ENCODE measurements around the gene TRPM1.

Gene TRPM1

DNA sequence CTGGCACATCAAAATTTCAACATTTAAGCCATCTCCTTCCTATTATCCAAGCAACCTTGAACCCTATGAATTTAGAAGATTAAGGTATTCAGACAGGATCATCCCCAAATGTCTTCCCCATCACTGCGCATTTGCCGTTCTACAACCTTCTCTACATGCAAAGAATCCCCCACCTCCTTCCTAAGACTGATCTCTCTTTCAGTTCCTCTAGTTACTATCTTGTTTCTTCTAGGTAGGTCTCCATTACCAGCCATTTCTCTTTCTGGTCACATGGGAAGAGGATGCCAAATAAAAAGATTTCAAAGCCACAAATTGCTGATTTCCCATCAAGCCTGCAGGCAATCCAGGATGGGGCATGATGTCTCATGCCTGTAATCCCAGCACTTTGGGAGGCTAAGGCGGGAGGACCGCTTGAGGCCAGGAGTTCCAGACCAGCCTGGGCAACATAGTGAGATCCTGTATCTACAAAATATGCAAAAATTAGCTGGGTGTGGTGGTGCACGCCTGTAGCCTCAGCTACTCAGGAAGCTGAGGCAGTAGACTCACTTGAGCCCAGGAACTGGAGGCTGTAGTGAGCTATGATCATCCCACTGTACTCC lies 80.4 kb downstream of the TRPM1 start:
- H3K27me3 Mint-ChIP-seq (ENCODE audit: low read depth): no peaks in the 10 kb centered on the region
- no peaks in the 10 kb centered on the region for H3K36me3 Mint-ChIP-seq (ENCODE audit: low read depth)
- no peak overlapping the region for H3K4me3 Mint-ChIP-seq
- DNase-seq (ENCODE audit: low spot score): no peak
- H3K9me3 Mint-ChIP-seq: no peaks in the 10 kb centered on the region
- no peak overlapping the region for H3K27ac Mint-ChIP-seq
- no peaks in the 10 kb centered on the region for H3K4me1 Mint-ChIP-seq (ENCODE audit: low read depth)

DNA sequence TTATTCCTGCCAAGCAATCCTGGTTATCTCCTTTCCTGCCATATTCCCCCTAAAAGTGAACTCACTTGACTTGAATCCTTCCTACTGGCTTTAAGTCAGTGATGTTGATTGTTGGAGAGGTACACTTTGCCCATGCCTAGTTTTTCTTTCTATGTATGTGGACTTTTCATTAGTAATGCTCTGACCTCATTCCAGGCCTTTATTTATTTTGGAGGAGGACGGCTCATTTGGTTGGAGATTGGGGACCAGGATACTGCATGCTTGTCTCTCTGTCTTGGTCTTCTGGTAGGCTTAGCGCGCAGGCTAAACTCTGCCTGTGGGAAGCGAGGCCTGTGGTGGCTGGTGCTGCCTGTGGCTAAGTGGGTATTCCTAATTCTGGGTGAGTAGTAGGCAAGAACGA lies 81.0 kb downstream of the TRPM1 start:
- DNase-seq (ENCODE audit: low spot score): no peak
- H3K4me1 Mint-ChIP-seq (ENCODE audit: low read depth): no peaks in the 10 kb centered on the region
- no peaks in the 10 kb centered on the region for H3K9me3 Mint-ChIP-seq
- no peaks in the 10 kb centered on the region for H3K36me3 Mint-ChIP-seq (ENCODE audit: low read depth)
- no peaks in the 10 kb centered on the region for H3K27me3 Mint-ChIP-seq (ENCODE audit: low read depth)
- no peak overlapping the region for H3K4me3 Mint-ChIP-seq
- no peak overlapping the region for H3K27ac Mint-ChIP-seq

DNA sequence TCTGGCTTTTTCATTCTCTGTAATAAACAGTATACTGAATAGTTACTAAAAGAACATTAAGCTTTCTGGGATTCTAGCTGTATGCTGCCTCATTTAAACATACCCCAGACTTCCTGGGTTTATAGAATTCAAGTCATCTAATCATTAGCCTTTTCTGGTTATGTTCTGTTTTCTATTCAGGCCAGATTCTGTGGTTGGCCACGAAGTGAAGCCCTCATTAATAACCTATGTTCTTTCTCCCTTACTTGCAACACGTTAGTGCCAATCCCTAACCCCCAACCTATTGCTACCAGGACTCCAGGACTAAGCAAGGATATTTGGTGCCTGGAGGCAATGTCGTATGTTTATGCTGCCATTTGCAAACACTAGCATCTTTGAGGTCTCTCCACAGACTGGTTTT lies 81.5 kb downstream of the TRPM1 start:
- Mint-ChIP-seq H3K4me1 (ENCODE audit: low read depth) (no peaks in the 10 kb centered on the region), H3K27ac (no peak overlapping the region), H3K4me3 (no peak overlapping the region), H3K36me3 (ENCODE audit: low read depth) (no peaks in the 10 kb centered on the region), H3K27me3 (ENCODE audit: low read depth) (no peaks in the 10 kb centered on the region), H3K9me3 (no peaks in the 10 kb centered on the region)
- DNase-seq (ENCODE audit: low spot score): no peak

DNA sequence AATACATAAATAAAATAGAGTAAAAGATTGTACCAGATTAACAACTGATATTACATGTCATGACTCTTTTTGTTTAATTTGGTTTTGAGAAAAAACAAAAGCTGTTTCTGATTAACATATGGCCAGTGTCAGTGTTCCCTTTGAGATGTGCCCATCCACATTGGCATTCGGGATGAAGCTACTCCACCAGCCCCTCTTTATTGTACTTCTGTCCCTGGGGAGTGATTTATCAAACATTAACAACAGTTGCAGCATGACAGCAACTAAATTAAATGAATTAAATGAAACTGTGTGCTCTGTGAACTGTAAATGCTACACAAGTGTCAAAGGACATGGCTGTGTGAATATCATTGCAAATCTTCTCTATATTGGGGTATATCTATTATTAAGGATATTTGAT lies 84.2 kb downstream of the TRPM1 start:
- H3K27ac Mint-ChIP-seq: no peak overlapping the region
- DNase-seq (ENCODE audit: low spot score): no peak
- H3K27me3 Mint-ChIP-seq (ENCODE audit: low read depth): peaks cover 2% of the 10 kb centered on the region
- no peak overlapping the region for H3K4me3 Mint-ChIP-seq
- peaks cover 13% of the 10 kb centered on the region for H3K4me1 Mint-ChIP-seq (ENCODE audit: low read depth)
- peaks cover 3% of the 10 kb centered on the region for H3K36me3 Mint-ChIP-seq (ENCODE audit: low read depth)
- peaks cover 11% of the 10 kb centered on the region for H3K9me3 Mint-ChIP-seq

DNA sequence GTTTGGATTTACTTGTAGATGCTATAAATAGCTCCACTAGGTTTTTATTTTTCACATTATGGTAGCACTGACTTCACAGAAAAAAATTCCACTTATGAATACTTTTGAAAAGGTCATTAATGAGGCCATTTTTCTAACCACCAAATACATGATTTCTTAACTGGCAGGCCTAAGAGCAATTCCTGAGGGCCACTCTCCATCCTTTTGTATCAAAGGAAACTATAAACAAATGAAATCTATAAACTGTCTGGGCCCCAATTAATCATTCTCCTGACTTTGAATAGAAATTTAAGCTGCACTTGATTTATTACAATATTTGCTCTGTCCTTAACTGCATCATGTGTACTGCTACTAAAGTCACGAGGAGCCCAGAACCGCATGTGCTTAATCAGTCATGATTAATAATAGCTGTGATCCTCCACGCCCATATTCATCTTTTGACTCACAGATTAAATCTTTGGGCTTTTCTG lies 85.0 kb downstream of the TRPM1 start:
- no peak for DNase-seq (ENCODE audit: low spot score)
- Mint-ChIP-seq H3K27ac (no peak overlapping the region), H3K27me3 (ENCODE audit: low read depth) (peaks cover 2% of the 10 kb centered on the region), H3K4me3 (no peak overlapping the region), H3K9me3 (peaks cover 17% of the 10 kb centered on the region), H3K4me1 (ENCODE audit: low read depth) (peaks cover 13% of the 10 kb centered on the region), H3K36me3 (ENCODE audit: low read depth) (peaks cover 3% of the 10 kb centered on the region)

GRCh38 chr15:31014608-31014925 lies 87.0 kb downstream of the TRPM1 start:
- Mint-ChIP-seq H3K27ac (no peak overlapping the region), H3K4me3 (no peak overlapping the region), H3K36me3 (ENCODE audit: low read depth) (peaks cover 3% of the 10 kb centered on the region), H3K4me1 (ENCODE audit: low read depth) (peaks cover 13% of the 10 kb centered on the region), H3K27me3 (ENCODE audit: low read depth) (peaks cover 10% of the 10 kb centered on the region), H3K9me3 (peaks cover 17% of the 10 kb centered on the region)
- DNase-seq (ENCODE audit: low spot score): no peak

DNA sequence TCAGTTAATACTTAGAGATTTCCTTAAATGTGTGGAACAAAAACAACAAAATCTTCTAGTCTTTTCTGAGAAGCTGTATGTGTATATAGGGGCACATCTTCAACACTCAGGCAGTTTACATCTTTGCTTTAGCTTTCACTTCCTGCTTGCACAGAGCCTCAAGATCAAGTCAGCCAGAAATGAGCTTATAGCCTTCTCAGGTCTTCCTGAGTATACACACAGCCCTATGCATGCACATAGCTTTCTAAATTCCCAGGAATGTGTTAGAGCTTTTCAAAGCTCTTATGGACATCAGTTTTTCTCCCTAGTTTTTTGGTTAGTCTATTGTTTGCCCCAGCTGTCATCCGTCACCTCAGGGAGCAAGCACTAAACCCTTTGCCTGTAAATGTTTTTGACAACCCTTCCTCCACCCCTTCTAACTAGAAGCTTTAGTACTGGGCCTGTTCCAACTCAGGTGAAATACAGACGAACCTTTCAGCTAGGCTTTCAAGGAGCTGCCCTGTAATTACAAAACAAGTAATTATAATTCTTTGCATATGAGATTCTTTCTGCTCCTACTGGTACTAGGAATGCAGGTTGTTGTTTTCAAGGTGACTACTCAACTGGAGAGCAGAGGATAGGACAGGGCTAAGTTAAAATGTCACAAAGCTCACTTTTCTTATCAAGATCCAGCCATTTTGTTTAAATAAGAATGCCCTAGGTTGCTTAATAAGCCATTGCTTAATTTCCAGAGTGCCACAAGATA lies 87.5 kb downstream of the TRPM1 start:
- Mint-ChIP-seq H3K4me1 (ENCODE audit: low read depth) (peaks cover 15% of the 10 kb centered on the region), H3K9me3 (peaks cover 17% of the 10 kb centered on the region), H3K36me3 (ENCODE audit: low read depth) (peaks cover 3% of the 10 kb centered on the region), H3K27me3 (ENCODE audit: low read depth) (peaks cover 14% of the 10 kb centered on the region), H3K27ac (no peak overlapping the region), H3K4me3 (no peak overlapping the region)
- DNase-seq (ENCODE audit: low spot score): no peak

- no peak for DNase-seq (ENCODE audit: low spot score)
- peaks cover 22% of the 10 kb centered on the region for H3K27me3 Mint-ChIP-seq (ENCODE audit: low read depth)
- peaks cover 17% of the 10 kb centered on the region for H3K9me3 Mint-ChIP-seq
- H3K4me1 Mint-ChIP-seq (ENCODE audit: low read depth): peaks cover 15% of the 10 kb centered on the region
- H3K27ac Mint-ChIP-seq: no peak overlapping the region
- H3K4me3 Mint-ChIP-seq: no peak overlapping the region
- H3K36me3 Mint-ChIP-seq (ENCODE audit: low read depth): peaks cover 3% of the 10 kb centered on the region
These were observed 89.1 kb downstream of the TRPM1 start for GRCh38 chr15:31012455-31012854.

DNA sequence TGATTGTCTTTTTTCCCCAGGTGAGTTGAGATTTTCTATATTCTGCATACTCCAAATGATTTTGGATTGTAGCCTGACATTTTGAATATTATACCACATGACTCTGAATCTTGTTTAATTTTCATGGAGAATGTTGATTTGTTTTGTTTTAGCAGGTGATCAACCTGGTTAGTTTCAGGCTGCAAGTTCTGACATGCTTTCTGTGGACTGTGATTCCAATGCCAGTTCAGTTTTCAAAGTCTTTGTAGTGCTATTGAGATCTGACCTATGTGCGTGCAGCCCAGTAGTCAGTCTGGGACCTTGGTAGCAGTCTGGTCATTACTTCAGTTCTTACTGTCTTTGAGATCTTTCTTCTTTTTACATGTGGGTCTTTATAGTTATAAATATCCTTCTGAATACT lies 91.5 kb downstream of the TRPM1 start:
- H3K4me1 Mint-ChIP-seq (ENCODE audit: low read depth): peaks cover 20% of the 10 kb centered on the region
- DNase-seq (ENCODE audit: low spot score): no peak
- H3K36me3 Mint-ChIP-seq (ENCODE audit: low read depth): peaks cover 3% of the 10 kb centered on the region
- peaks cover 17% of the 10 kb centered on the region for H3K9me3 Mint-ChIP-seq
- H3K27me3 Mint-ChIP-seq (ENCODE audit: low read depth): peaks cover 41% of the 10 kb centered on the region
- no peak overlapping the region for H3K27ac Mint-ChIP-seq
- no peak overlapping the region for H3K4me3 Mint-ChIP-seq

DNA sequence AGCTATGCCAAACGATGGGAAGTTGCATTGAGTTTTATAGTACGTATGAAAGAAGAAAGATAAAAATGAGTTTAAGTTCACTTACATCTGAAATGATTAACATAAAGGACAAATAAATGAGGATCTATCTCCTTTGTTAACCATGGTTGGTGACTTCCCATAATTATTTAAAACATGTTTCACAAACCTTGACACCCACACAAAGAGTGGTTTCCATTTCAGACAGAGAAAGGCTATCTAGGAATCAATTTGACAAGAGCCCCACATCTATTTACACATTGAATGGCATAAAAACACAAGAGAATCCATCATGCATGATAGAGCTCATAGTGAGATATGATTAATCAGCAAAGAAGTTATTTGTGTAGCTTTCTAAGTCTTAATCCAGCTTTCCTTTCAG lies 95.9 kb downstream of the TRPM1 start:
- no peak for DNase-seq (ENCODE audit: low spot score)
- Mint-ChIP-seq H3K27me3 (ENCODE audit: low read depth) (peaks cover 53% of the 10 kb centered on the region), H3K27ac (no peak overlapping the region), H3K9me3 (no peaks in the 10 kb centered on the region), H3K4me1 (ENCODE audit: low read depth) (peaks cover 18% of the 10 kb centered on the region), H3K4me3 (no peak overlapping the region), H3K36me3 (ENCODE audit: low read depth) (no peaks in the 10 kb centered on the region)

DNA sequence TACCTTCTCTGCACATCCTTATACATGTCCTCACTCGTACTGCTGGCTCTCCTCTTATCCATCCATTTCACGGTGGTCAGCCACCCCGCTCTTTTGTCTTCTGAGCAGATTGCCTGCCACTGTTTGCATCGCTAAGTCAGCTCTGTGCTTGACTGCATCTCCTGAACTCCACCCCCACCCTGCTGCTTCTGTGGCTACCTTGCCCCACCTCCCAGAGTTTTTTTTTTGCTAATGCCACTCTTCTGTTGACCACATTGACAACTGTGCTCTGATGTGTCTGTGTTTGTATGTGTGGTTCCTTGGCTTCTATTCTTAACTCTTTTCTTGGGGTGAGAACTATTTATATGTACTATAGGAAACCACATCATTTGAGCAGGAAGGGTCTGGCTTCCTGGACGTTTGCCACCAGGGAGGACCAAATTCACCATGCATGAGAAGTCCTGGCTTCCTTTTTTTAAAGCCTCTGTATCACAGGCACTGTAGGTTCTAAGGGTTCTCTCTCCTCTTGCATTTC lies 97.2 kb downstream of the TRPM1 start:
- H3K36me3 Mint-ChIP-seq (ENCODE audit: low read depth): no peaks in the 10 kb centered on the region
- no peak for DNase-seq (ENCODE audit: low spot score)
- H3K27ac Mint-ChIP-seq: peak overlapping the region; percentile 4
- H3K4me1 Mint-ChIP-seq (ENCODE audit: low read depth): peaks cover 17% of the 10 kb centered on the region
- H3K4me3 Mint-ChIP-seq: peak overlapping the region; percentile 63
- peaks cover 52% of the 10 kb centered on the region for H3K27me3 Mint-ChIP-seq (ENCODE audit: low read depth)
- no peaks in the 10 kb centered on the region for H3K9me3 Mint-ChIP-seq

DNA sequence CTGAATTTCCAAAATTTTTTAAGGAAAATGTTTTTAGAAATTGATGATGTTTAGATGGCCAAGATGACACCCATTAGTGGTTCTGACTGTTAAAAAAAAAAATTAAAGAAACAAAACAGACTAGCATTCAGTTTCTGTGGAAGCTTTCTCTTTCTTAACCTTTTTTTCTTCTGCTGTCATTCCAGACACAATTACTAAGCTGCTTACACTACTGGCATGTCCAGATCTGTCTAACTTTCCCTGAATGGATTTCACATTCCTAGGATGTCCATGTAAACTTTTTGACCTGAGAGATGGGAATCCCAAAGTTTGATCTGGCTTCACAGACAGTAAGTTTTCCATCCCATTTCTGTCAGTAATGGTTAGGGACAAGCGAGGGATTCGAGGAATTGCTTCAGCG lies 99.8 kb downstream of the TRPM1 start:
- no peaks in the 10 kb centered on the region for H3K9me3 Mint-ChIP-seq
- no peak overlapping the region for H3K27ac Mint-ChIP-seq
- no peaks in the 10 kb centered on the region for H3K36me3 Mint-ChIP-seq (ENCODE audit: low read depth)
- peaks cover 16% of the 10 kb centered on the region for H3K4me1 Mint-ChIP-seq (ENCODE audit: low read depth)
- no peak overlapping the region for H3K4me3 Mint-ChIP-seq
- no peak for DNase-seq (ENCODE audit: low spot score)
- peaks cover 42% of the 10 kb centered on the region for H3K27me3 Mint-ChIP-seq (ENCODE audit: low read depth)

GRCh38 chr15:30999729-31000128 lies 101.8 kb downstream of the TRPM1 start:
- H3K27ac Mint-ChIP-seq: no peak overlapping the region
- DNase-seq (ENCODE audit: low spot score): no peak
- no peaks in the 10 kb centered on the region for H3K36me3 Mint-ChIP-seq (ENCODE audit: low read depth)
- peaks cover 35% of the 10 kb centered on the region for H3K27me3 Mint-ChIP-seq (ENCODE audit: low read depth)
- peaks cover 10% of the 10 kb centered on the region for H3K4me1 Mint-ChIP-seq (ENCODE audit: low read depth)
- no peaks in the 10 kb centered on the region for H3K9me3 Mint-ChIP-seq
- no peak overlapping the region for H3K4me3 Mint-ChIP-seq

DNA sequence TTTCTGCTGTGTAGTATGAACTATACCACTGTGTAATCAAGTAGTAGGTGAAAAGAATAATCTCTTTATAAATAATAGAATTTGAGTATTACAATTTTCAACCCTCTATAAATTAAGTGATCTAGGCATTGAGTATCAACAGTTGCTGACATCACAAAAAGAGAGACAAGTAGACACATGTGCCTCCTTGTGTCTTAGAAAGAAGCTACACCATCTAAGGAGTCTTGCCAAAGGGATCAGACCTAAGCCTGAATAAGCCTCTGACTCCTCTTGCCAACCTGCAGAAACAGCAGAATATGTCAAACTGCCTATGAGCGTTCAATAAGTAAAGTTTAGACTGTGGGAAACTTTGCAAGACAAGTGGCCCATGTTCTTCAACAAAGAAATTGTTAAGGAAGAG lies 104.3 kb downstream of the TRPM1 start:
- no peaks in the 10 kb centered on the region for H3K9me3 Mint-ChIP-seq
- H3K27me3 Mint-ChIP-seq (ENCODE audit: low read depth): peaks cover 28% of the 10 kb centered on the region
- no peak overlapping the region for H3K27ac Mint-ChIP-seq
- DNase-seq (ENCODE audit: low spot score): no peak
- no peak overlapping the region for H3K4me3 Mint-ChIP-seq
- H3K36me3 Mint-ChIP-seq (ENCODE audit: low read depth): no peaks in the 10 kb centered on the region
- H3K4me1 Mint-ChIP-seq (ENCODE audit: low read depth): peaks cover 2% of the 10 kb centered on the region
